ENCODE data around the gene TOPBP1.
"Not testable (repeated sequence)": the region's sequence is repeated elsewhere in the genome, so short reads cannot be mapped to it uniquely, and the experiment has no call there.

The TOPBP1 gene

DNA sequence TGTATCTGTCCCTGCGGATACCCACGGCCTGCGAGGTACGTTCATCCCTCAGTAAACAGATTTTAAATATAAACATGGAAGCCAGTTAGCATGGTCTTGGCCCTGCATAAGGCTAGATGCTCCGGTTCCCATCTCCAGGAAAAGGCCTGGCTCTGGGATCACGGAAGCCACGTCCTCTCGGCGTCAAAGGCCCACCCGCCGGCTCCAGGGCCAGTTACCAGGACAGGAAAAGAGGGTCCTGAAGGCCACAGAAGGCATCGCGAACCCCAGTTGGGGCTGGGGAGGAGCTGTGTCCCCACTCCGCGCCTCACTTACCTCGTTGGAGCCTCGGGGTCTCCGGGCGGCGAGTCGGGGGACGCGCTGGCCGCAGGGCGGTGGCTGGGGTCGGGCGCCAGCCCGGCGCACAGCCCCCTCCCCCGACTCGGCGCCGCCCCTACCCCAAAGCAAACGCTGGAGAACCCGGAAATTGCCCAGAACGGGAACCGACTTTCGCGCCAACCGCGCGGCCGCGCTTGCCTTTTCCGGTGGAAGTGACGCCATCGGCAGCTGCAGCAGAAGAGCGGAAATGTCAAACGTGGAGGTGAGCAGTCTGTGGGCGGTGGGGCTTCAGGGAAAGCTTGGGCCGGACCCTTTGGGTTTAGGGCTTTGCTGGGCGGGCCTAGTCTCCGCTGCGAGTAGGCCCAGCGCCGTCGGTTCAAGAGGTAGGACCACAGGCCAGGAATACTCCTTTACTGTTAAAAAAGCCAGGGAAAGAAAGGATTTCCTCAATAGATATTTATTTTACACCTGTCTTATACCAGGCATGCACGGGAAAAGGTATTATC lies at the start of gene TOPBP1:
TOPBP1 (minus strand) TSS at position 488 of the 824 bp plus-strand sequence. CDS start 814 bp downstream, outside the sequence.
- peak; percentile 85 for DNase-seq

- no peak for DNase-seq
Observed at GRCh38 chr3:133711013-133711412, 49.3 kb upstream of the TOPBP1 start.

- no peak for DNase-seq
Observed at GRCh38 chr3:133709139-133709750, 47.5 kb upstream of the TOPBP1 start.

- no peak for DNase-seq
Observed at GRCh38 chr3:133706033-133706432, 44.3 kb upstream of the TOPBP1 start.

- no peak for DNase-seq
Observed at GRCh38 chr3:133703915-133704314, 42.2 kb upstream of the TOPBP1 start.

- no peak for DNase-seq
Observed at GRCh38 chr3:133701435-133702358, 40.0 kb upstream of the TOPBP1 start.

- no peak for DNase-seq
Observed at GRCh38 chr3:133700351-133700750, 38.6 kb upstream of the TOPBP1 start.

DNA sequence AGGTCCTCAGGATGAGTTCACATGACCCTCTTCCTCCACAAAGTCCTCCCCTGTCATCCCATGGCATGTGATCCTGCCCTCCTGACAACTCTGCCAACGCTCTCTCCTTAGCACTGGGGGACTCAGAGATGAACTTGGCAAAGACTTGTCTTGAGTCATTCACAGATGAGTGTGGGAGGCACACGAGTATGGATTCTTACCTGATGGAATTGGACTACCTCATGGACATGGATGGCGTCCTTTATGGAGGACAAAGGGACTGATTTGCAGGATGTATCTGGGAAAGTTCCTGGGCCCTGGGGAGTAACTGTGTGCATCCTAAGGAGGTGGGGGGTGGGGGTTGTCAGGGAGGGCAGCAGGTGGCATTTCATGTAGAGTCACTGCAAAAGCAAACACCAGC lies 38.2 kb upstream of the TOPBP1 start:
- DNase-seq, result no peak

GRCh38 chr3:133699467-133699866 lies 37.7 kb upstream of the TOPBP1 start:
- no peak for DNase-seq

DNA sequence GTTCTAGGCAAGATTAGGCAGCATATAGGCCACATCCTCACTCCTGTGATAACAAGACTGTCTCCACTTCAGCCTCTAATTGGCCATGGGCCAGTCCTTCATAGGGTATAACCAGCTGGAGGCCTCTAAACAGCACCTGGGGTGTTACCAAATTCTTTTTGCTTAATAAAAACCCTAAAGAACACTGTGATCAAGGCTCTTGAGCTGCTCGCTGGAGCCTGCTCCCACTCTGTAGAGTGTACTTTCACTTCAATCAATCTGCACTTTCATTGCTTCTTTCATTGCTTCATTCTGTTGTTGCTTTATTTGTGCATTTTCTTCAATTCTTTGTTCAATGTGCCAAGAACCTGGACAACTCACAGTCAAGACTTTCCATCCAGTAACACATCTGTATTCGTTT lies 36.2 kb upstream of the TOPBP1 start:
- DNase-seq, result no peak

- no peak for DNase-seq
Observed at GRCh38 chr3:133695560-133696171, 33.9 kb upstream of the TOPBP1 start.

GRCh38 chr3:133694288-133695268 lies 32.8 kb upstream of the TOPBP1 start:
- DNase-seq, result no peak

DNA sequence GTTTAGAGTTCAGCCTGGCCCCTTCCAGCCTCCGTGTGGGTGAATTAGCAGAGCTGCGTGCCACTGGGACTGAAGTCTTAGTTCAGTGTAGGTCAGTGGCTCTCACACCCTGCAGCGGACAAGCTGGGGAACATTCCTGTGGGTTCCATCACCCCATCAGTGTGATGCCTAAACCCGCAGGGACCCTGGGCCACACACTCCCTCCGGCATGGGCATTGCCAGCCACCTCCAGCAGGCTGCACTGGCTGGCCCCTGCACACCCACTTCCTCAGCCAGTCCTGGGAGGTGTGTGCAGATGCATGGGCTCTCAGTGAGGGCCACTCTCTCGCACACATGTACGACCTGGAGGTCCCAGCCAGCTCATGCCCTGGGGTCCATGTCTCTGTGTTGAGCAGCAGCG lies 32.1 kb upstream of the TOPBP1 start:
- DNase-seq, result no peak

DNA sequence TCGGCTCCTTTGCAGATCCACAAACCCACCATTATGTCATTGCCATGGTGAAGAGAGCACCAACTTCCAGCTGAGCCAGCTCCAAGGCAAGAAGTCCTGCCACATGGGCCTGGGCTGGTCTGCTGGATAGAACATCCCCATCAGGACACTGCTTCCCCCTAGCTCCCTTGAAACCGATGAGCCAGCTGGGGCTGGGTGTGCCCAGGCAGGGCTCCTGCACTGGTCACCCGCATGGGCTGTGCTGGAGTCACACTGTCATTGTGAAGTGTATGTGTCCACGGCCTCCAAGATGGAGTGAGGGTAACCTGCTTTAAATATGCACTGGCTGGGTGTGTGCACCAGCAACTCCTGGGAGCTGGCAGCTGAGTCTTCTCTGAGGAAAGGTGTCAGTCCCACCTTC lies 31.0 kb upstream of the TOPBP1 start:
- no peak for DNase-seq

DNA sequence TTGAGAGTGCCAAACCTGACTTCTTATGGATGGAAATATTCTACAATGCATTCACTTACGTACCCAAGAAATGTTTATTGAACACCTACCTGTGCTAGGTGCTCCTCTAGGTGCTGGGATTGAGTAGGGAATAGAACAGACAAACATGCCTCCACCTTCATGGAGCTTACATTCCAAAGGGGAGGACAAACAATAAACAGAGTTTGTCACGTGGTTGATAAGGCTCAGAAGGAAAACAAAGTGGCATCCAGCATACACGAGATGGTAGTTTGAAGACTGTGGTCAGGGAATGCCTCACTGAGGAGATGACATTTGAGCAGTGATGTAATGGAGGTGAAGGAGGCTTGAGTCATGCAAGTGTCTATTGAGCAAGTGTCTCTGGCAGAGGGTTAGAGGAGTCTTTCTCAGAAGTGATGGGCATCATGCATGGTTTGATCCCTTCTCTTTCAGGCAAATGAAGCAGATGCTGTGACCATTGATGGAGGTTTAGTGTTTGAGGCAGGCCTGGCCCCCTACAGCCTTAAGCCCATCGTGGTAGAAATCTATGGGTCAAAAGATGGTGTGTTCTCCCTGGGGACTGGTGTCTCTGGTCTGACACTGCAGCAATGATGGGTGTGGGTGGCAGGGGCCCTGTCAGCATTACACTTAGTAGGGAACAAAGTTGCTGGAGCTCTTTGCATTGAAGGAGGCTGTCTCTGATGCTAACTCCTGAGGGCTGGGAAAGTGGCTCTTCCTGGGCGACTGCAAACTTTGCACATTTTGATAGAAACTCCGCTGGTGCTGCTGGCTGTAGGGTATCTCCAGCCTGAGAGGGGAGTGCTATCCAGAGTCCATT lies 29.7 kb upstream of the TOPBP1 start:
- DNase-seq, result no peak

DNA sequence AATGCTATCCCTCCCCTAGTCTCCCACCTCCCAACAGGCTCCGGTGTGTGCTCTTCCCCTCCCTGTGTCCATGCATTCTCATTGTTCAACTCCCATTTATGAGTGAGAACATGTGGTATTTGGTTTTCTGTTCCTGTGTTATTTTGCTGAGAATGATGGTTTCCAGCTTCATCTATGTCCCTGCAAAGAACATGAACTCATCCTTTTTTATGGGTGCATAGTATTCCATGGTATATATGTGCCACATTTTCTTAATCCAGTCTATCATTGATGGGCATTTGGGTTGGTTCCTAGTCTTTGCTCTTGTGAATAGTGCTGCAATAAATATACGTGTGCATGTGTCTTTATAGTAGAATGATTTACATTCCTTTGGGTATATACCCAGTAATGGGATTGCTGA lies 16.3 kb upstream of the TOPBP1 start:
- not testable (repeated sequence) for DNase-seq

DNA sequence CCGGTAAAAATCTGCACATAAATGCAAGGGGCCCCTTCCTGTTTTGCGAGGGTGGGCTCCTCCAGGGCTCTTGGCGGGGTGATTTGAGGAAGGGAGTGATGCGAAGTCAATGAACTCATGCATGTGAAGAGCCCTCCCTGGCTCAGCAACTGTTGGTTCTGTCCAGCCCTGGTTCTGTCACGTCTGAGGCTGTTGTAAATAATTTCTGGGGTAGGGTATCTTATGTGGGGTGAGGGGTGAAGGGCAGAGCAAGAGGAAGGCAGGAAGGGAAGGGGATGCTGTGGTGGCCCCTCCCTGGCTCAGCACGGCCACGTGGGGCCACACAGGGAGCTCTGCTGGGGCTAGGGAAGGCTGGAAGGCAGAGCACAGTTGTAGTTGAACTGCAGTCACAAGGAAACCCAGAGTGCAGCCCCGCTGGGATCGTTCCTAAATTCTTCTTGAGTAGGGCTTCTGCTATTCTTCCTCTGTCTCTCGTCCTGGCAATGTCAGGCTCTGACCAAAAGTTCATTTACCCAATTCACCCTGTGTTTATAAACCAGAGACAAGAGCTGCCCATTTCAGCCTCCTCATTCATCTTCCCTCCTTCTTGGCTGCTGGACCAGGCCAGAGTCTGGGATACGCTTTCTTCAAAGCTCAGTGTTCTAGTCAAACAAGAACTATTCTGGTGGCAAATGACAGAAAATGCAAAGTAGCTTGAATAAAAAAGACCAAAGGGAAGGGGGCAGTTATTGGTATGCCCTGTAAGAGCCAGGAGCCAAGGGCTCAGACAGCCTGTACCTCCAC lies 14.8 kb upstream of the TOPBP1 start:
- no peak for DNase-seq

DNA sequence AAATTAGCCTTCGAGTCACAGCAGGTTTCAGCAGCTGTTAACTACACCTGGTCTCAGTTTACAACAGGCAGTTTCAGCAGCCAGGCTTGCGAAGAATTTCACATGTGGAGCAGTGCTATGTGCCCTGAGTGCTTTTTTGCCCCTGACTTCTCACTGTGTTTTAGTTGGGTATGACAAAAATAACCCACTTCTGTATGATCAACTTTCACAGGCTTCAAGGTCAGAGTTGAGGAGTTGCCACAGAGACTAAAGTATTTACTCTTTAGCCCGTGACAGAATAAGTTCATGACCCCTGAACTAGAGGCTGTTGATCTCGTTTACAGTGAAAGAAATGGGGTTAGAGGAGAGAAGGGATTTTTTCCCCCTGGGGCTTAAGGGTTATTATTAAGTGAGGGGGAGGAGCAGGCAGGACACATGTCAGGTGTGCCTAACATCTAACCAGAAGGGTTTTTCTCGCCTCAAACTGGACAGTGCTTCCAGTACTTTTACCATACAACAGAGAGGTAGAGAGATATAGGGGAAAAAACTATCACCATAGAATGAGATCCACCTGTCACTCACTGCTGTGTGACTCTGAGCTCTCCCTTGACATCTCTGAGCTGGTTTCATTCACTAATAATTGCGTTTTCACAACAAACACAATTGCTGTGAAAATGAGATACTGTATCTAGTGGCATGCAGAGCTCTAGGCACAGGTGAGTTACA lies 14.0 kb upstream of the TOPBP1 start:
- no peak for DNase-seq

DNA sequence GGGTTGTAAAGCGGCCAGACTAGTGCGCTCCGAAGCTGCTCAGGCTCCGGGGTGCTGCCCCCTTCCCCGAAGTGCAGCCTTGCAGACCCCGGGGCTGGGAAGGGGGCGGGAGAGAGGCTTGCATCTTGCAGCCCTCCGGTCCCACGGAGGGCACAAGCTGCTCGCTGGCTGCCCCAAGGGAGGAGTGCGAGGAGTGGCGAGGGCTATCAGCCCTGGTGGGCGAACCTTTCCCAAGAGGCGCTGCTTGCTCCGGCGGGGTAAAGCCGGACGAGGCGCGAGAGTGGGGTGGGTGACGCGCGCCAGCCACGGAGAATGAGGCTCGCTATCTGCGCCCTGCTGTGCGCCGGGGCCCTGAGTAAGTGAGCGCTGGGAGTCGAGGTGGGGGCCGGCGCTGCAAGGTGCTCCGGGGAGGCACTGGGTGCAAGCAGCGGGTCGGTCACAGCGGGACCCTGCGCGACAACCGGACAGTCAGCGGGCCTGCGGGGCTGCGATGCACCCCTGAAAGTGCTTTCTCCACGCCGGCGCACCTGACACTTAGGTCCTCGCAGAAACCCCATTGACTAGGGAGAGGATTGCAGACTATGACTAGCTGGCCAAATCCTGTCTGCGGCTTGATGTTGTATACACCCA lies 12.7 kb upstream of the TOPBP1 start:
- DNase-seq, result no peak

All from stimulated activated naive CD4-positive, alpha-beta T cell treated with Interleukin-2 at 50 U/mL for 16 hours (primary cell).